ENCODE data around the gene RPTOR.

Gene RPTOR

GRCh38 chr17:80838311-80839025 is 293.8 kb downstream of the RPTOR start:
- peak; percentile 66 for DNase-seq

DNA sequence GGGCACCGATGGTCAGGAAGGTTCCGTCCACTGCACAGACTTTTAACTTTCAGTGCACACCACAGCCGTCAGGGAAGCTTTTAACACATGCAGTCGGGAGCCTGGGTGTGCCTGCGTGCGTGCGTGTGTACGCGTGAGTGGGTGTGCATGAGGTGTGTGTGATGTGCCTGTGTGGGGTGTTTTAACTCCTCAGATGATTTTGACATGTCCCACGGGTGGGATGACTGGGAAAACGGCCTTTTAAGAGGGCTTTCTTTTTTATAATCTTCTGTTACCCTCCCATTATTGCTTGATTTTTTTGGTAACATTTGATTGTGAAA is 294.3 kb downstream of the RPTOR start:
- no peak for DNase-seq

DNA sequence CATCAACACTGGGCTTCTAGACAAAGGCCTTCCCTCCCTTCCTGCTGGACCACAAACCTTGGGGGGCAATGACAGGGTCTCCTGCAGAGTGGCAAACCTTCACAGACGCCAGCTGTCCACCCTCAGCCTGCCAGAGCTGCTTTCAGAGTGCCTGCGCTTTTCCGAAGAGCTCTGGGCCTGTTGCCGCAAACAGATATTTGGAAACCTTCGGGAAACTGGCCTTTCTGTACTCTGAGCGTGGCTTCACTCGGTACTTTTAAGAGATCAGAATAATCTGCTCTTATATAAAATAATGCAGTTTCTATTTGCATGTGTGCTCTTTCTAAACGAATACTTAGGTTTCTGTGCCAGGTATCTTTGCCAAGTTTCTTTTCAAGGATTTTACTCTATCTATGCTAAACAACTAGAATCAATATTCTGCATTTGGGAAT is 294.9 kb downstream of the RPTOR start:
- peak; percentile 86 for DNase-seq

DNA sequence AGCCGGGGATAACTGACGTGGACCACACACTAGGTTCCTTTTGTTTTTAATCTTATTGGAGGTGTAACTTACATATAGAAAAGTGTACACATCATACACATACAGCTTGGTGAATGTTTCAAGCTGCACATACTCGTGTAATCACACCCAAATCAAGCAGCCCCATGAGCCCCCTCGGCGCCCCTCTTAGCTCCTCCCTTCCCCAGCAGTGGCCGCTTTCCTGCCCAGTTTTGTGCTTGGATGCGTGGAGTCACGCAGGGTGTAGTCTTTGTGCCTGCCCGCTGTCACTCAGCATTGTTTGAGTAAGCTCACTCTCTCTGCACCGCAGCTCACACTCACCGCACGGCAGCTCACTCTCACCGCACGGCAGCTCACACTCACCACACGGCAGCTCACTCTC is 295.3 kb downstream of the RPTOR start:
- DNase-seq = no peak

- no peak for DNase-seq
Measured at GRCh38 chr17:80842456-80843013, 297.9 kb downstream of the RPTOR start.

GRCh38 chr17:80843741-80844156 is 299.1 kb downstream of the RPTOR start:
- DNase-seq = no peak

- DNase-seq = no peak
Measured at GRCh38 chr17:80844418-80844990, 299.9 kb downstream of the RPTOR start.

DNA sequence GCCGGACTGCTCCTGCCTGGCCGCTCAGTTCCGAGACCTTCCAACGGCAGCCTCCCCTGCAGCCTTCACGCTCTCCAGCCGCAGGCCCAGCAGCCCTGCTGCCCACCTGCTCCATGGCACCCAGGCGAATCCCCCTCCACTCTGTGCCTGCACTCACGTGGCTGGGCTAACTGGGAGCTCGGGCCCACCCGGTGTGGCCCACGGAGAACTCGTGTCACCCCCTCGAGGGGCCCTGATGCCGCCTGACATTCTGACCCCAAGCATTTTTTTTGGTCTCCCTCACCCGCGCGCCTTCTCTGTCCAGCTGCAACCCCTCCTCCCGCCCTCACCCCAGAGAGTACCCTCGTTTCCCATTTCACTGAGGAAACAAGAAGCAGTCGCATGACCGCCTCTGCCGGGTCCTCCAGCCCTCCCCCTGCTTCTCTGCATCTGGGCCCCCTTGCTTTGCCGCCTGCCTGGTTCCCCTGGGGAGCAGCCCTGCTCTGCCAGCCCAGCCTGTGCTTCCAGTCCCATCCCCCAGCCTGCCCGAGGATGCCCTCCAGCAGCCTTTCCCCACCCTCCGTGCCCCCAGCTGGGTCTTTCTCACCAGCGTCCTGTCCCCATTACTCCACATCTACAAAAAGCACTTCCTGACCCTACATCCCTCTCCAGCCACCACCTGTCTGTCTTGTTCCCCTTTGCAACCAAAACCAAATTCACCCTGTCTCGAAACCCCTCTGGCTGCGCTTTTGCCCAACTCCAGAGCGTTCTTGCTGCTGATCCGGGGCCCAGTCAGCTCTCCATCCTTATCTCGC is 300.6 kb downstream of the RPTOR start:
- DNase-seq = no peak

DNA sequence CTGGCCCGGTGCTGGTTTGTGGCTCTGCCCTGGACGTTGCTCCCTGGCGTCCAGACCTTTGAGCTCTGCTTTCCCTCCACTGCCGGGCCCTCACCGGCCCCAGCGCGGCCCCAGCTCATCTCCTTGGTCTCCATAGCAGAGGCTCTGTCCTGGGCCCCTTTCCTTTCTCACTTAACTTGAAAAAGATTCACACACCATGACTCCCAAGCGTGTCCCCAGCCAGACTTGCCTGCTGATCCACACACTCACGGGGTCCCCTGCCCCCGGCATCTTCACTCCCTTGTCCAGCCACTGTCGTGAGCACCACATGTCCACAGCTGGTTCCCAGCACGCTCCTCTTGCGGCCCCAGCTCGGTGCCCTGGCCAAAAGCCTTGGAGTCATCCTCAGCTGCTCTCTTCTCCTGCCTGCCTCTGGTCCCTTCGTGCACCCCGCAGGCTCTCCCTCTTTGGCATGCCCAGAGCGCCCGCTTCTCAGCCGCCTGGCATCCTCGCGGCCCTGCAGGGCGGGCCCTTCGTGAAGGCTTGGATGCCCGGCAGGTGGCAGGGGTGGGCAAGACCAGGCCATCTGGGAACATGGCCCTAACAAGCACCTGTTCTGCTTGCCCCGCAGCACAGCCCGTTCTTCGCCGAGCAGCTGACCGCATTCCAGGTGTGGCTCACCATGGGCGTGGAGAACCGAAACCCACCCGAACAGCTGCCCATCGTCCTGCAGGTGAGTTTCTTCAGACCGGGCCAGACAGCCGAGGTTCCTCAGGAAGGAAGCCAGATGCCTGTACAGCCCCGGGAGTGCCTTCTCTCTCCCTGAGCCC is 301.4 kb downstream of the RPTOR start:
- no peak for DNase-seq

- no peak for DNase-seq
Measured at GRCh38 chr17:80846932-80847331, 302.3 kb downstream of the RPTOR start.

- DNase-seq = no peak
Measured at GRCh38 chr17:80847496-80848230, 303.0 kb downstream of the RPTOR start.

DNA sequence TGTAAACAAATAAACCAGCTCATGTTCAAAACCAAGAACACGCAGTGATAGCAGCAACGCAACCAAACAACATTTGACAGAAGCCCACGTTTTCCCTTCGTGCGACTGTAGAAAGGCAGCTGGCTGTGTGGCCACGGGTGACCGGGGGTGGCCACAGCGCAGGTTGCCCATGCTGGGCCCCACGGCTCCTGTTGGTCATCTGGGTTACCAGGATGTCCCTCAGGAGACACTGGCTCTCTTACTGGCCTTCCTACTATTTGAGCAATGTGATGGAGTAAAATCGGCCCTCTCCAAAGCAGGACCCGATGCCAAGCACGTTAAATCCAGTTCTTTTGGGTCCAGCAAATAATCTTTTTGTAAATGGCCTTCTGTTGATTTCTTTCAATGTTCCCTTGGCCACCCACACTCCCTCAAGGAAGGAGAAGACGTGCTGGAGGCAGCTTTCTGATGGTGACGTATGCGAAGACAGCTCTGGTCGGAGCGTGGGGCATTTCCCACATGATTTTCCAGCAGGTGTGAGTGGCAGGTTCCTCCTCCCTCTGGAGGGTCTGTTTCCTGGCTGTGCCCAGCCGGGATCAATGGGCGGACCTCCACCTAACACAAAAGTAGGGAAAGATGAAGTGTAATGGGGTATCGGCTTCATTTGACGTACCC is 303.9 kb downstream of the RPTOR start:
- no peak for DNase-seq

GRCh38 chr17:80849119-80849518 is 304.5 kb downstream of the RPTOR start:
- no peak for DNase-seq

DNA sequence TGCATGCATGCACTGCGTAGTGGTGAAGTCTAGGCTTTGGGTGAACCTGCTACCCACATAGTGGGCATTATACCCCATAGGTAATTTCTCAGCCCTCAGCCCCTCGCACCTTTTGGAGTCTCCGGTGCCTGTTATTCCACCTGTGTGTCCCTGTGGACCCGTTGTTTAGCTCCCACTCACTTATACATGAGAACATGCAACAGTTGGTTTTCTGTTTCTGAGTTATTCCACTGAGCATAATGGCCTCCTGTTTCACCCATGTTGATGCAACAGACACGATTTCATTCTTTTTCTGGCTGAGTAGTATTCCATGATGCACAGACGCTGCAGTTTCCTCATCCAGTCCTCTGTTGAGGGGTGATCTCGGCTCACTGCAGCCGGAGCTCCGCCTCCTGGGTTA is 305.5 kb downstream of the RPTOR start:
- DNase-seq = no peak

DNA sequence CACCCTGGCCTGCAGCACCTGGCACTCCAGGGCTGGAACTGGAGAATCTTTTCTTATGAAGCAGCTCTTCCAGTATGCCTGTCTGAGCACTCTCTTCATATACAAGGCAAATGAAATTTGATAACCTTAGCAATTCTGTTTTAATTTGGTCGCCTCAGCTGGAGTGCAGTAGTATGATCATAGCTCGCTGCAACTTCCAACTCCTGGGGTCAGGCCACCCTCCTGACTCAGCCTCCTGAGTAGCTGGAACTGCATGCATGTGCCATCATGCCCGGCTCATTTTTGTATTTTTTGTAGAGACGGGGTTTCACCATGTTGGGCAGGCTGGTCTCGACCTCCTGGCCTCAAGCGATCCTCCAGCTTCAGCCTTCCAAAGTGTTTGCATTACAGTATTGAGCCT is 306.2 kb downstream of the RPTOR start:
- peak; percentile 29 for DNase-seq

DNA sequence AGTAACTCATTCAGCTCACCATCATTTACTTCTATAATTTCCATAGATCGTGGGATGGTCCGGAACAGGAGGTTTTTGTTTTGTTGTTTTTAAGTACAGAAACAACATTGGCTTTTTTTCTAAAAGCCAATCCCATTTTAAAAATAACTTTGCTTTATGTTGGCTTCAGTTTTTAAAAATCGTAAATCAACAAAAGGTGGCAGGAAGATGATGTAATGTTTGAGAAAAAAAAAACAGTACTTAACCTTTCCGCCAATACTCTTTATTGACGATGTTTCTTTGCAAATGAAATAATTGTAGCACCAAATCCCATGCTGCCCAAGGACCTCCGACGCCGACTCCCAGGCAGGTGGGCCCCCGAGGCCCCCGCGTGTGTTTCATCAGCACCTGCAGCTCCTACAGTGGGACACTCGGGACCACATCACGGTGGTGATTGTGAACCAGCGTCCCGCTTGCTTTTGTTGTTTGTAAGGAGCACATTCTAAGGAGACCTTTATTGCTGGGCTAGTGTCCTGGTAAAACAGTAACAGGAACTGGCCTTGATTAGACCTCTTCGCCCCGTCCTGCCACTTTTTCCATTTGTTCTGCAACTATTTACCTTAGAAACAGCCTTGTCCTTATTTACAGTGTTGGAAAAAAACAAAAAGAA is 306.8 kb downstream of the RPTOR start:
- DNase-seq = no peak

GRCh38 chr17:80852476-80853015 is 307.9 kb downstream of the RPTOR start:
- no peak for DNase-seq

GRCh38 chr17:80853076-80853475 is 308.4 kb downstream of the RPTOR start:
- no peak for DNase-seq

DNA sequence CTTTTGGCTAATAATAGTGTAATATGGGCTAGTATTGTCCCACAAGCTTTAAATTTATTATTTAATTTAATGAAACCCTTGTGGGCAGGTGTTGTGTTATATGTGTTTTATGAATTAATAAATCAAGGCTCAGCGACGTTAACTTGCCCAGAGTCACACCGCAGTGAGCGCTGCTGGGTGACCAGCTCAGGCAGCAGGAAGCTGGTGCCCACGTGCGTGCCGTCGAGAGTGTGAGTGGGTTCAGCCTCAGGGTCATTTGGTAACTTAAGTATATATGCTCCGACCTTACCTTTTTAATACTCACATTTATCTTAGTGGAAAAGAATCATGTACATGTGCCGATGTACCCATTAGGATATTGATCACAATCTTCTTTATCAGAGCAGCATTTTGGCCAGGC is 309.6 kb downstream of the RPTOR start:
- no peak for DNase-seq

GRCh38 chr17:80855196-80855947 is 310.7 kb downstream of the RPTOR start:
- no peak for DNase-seq
